Femur (tissue), 1 donor: ENCODE data around the gene ZYG11B.
"Not testable (repeated sequence)": the region's sequence is repeated elsewhere in the genome, so short reads cannot be mapped to it uniquely, and the experiment has no call there.

Source experiments
- DNase-seq: peaks from one replicate; pipeline ENCODE4 v3.0.0-alpha.2; 2017

ZYG11B gene

DNA sequence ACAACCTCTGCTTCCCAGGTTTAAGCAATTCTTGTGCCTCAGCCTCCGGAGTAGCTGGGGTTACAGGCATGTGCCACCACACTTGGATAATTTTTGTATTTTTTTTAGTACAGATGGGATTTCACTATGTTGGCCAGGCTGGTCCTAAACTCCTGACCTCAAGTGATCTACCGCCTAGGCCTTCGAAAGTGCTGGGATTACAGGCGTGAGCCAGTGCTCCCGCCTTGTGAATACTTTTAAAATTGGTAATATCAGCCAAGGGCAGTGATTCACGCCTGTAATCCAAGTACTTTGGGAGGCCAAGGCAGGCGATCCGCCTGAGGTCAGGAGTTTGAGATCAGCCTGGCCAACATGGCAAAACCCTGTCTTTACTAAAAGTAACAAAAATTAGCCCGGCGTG is 33.7 kb downstream of the ZYG11B start:
- DNase-seq: no peak

GRCh38 chr1:52767596-52768280 is 41.5 kb downstream of the ZYG11B start:
- DNase-seq: no peak

DNA sequence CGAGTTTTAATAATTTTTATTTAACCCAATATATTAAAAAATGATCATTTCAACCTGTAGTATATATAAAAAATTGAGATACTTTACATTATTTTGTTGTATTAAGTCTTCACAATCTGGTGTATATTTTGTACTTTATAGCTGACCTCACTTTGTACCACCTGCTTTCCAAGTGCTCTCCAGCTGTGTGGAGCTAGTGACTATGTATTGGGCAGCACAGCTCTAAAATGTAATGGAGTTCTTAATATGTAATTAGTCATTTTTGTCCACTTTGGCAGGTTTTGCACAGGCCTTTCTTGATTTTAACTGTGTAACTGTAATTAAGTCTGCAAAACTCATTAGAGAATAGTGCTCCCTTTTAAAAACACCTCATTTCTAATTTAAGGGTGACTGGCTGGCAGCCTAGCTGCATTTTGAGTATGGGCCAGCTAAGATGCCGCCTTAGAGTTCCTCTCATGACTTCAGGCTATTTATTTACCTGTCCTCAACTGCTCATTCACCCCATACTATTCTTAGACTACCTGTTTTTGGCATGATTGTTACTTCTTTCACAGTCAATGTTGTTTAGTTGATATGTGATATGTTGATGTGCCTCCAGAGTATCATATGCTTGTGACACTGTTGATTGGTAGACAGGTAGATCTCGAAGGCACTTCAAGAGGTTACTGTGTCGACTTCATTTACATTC is 43.2 kb downstream of the ZYG11B start:
- DNase-seq: no peak

- DNase-seq: no peak
These were observed 45.1 kb downstream of the ZYG11B start for GRCh38 chr1:52771384-52771783.

GRCh38 chr1:52786148-52786547 is 59.9 kb downstream of the ZYG11B start:
- DNase-seq: no peak

GRCh38 chr1:52790429-52790828 is 64.2 kb downstream of the ZYG11B start:
- not testable (repeated sequence) for DNase-seq

DNA sequence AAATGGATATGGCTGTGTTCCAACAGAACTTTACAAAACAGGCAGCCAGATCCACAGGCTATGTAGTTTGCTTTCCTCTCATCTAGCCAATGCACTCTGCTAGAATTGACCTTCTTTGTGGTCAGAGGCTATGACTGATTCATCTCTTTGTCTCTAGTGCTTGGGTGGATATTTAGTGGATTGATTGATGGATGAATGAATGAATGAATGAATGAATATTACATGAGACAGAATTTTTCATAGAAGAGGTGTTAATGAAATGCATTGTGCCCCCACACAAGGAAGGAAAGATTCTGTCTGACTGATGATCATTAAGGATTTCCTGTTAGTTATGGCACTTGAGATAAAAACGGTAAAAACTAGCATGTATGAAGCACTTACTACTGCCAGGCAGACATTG is 65.8 kb downstream of the ZYG11B start:
- no peak for DNase-seq

- not testable (repeated sequence) for DNase-seq
These were observed 67.5 kb downstream of the ZYG11B start for GRCh38 chr1:52793717-52794116.

- no peak for DNase-seq
These were observed 69.2 kb downstream of the ZYG11B start for GRCh38 chr1:52795464-52795863.

GRCh38 chr1:52798331-52798730 is 72.1 kb downstream of the ZYG11B start:
- DNase-seq: no peak

DNA sequence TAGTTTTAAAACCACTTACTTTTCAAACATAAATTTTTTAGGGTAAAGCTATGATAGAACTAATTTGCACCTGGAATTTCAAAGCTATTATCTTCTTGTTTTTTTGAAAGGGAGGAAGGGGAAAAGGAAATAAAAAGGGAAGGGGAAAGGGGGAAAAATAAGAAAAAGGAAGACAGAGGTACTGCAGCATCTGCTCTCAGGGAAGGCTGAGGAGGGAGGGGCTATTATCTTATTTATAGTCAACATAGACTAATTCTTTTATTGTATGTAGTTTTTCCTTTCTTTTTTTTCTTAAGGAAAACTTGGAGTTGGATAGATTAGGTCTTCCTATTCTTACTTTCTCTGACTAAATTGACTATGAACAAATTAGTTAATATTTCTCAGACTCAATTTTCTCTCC is 74.8 kb downstream of the ZYG11B start:
- no peak for DNase-seq

DNA sequence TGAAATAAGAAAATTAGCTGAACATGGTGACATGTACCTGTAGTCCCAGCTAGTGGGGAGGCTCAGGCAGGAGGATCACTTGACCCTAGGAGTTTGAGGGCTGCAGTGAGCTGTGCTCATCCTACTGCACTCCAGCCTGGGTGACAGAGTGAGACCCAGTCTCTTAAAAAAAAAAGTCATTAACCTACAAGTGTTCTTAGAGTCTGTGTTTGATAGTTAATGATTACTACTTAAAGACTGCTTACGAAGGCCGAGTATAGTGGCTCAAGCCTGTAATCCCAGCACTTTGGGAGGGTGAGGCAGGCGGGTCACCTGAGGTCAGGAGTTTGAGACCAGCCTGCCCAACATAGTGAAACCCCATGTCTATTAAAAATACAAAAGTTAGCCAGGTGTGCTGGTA is 77.8 kb downstream of the ZYG11B start:
- not testable (repeated sequence) for DNase-seq

DNA sequence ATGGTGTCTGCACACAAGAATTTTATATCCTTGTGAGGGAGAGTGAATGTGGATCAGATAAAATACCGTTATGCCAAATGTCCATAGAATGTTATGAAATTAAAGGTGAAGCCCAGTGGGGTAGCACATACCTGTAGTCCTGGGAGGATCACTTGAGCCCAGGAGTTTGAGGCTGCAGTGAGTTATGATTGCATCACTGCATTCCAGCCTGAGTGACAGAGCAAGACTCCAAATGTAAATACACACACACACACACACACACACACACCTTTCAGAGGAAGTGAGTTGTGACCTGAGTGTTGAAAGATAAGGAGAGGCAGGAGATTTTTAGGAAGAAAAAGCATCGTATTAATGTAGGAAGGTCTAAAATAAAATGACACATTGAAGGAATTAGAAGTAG is 88.2 kb downstream of the ZYG11B start:
- DNase-seq: no peak

- DNase-seq: not testable (repeated sequence)
These were observed 94.6 kb downstream of the ZYG11B start for GRCh38 chr1:52820830-52821229.

GRCh38 chr1:52825868-52826267 is 99.6 kb downstream of the ZYG11B start:
- DNase-seq: no peak

DNA sequence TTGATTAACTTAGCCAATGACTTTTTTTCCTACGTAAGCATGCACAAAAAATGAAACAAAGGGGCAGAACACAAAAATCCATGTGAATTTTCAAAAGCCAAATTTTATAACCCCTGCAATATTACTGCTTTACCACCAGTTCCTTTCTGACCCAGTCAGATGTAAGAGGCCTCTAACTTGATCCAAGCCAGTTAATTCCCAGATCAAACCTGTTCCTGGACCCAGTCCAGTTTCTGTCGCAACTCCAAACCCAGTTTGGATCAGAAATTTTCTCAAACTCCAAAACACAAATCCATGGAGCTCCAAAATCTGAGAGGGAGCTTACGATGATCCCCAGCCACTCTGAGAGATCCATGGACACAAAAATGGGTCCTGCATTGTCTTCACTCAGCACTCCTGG is 108.5 kb downstream of the ZYG11B start:
- no peak for DNase-seq

DNA sequence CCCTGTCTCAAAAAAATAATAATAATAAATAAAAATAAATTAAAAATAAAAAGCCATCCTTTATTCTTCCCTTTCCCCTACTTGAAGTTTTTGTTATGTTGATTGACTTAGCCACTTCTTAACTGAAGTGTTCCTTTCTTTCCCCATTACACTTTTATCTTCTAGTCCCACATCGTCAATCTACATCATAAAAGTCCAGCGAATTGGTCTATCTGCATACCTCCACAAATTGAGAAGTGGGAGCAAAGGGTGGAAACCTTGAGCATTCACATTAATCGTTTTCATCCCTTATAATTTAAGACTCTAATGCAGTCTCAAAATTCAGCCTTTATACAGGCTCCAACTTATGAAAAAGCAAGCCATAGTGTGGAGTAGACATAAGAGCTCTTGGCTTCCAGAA is 109.8 kb downstream of the ZYG11B start:
- no peak for DNase-seq

DNA sequence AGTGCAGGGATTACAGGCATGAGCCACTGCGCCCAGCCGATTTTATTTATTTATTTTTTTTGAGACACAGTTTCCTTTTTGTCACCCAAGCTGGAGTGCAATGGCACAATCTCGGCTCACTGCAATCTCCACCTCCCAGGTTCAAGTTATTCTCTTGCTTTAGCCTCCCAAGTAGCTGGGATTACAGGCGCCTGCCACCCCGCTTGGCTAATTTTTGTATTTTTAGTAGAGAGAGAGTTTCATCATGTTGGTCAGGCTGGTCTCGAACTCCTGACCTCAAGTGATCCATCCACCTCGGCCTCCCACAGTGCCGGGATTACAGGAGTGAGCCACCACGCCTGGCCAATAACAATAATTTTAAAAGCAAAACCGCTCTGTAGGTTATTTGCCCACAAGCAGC is 112.9 kb downstream of the ZYG11B start:
- not testable (repeated sequence) for DNase-seq

- DNase-seq: peak; percentile 71
These were observed 116.5 kb downstream of the ZYG11B start, which contains the start of gene ZYG11A for GRCh38 chr1:52842643-52843310. ZYG11A (plus strand) TSS chr1:52842760; CDS start chr1:52842884, 124 bp downstream.

GRCh38 chr1:52845119-52845518 is 118.9 kb downstream of the ZYG11B start:
- DNase-seq: not testable (repeated sequence)

DNA sequence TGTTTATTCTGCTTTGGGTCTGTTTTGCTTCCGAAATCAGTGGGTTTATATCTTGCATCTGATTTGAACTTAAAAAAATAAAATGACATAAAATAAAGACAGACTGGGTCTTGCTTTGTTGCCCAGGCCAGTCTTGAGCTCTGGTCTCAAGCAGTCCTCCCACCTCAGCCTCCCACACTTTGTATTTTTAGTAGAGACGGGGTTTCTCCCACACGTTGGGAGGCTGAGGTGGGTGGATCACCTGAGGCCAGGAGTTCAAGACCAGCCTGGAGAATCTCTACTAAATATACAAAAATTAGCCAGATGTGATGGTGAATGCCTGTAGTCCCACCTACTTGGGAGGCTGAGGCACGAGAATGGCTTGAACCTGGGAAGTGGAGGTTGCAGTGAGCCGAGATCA is 122.2 kb downstream of the ZYG11B start:
- no peak for DNase-seq

DNA sequence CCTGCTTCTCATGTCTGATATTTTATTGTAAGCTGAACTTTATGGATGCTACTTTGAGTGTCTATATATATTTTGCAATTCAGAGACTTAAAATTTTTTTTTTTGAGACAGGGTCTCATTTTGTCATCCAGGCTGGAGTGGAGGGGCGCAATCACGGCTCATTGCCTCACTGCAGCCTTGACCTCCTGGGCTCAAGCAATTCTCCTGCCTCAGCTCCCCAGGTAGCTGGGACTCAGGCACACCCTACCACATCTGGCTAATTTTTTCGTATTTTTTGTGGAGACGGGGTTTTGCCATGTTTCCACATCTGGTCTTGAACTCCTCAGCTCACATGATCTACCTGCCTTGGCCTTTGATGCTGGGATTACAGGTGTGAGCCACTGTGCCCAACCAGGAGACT is 124.7 kb downstream of the ZYG11B start:
- no peak for DNase-seq

DNA sequence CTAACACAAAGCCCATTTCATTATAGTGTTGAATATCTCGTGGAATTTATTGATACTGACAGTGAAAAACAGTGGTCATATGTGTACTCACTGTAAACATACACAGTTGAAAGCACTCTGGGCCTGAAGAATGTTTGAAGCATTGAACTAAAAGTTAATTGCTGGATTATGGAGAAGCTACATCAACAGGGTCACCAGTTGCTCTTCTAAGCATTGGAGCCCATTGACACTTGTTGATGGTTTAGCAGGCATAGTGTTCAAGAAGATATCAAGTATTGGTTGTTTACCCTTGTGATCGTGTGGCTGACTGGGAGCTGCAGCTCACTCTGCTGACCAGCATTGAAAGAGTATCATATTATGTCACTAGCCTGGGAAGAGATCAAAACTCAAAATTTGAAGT is 126.6 kb downstream of the ZYG11B start:
- no peak for DNase-seq

DNA sequence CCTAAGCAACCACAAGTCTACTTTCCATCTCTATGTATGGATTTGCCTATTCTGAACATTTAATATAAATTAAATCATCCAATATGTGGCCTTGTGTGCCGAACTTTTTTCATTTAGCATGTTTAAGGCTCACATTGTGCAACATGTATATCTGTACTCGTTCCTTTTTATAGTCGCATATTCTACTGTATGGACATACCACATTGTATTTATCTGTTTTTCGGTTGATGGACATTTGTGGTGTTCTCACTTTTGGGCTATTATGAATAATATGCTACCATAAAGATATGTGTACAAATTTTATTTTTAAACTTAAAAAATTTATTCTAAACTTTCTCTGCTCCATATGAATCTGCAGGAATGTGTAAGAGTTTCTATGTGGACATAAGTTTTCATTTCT is 129.3 kb downstream of the ZYG11B start:
- DNase-seq: no peak
